GM12878 (cell line): ENCODE measurements around the gene HOXA10. TPM values are rescaled to one million over a fixed set of nuclear protein-coding genes. Genes with fewer than 3 reads are reported as not detected.
A peak's percentile ranks its signal among the peaks of the same experiment; 100 is the strongest.

Experiments
- ATAC-seq: fragments of 200-7000 bp; cut with Tn5 transposase; 3 replicates; pipeline ENCODE4 v1.9.1; 2020; ENCODE audit warnings: mild to moderate bottlenecking, moderate library complexity
- BruUV-seq: library from RNA; stranded (reverse); fragments of 400-500 nt; replicated peaks from 2 replicates; lab custom pipeline; 2021; lab: Mats Ljungman, UMichigan
- CTCF ChIA-PET: fragments of 300-600 bp; sonication (Branson Sonifier 250); formaldehyde crosslinking; extraction: SDS; loops from one replicate; lab custom pipeline; 2021; ENCODE audit warnings: inconsistent platforms; lab: Yijun Ruan, JAX
- POLR2A ChIA-PET: fragments of 350-600 bp; formaldehyde crosslinking; extraction: SDS; loops from one replicate; lab custom pipeline; 2021; ENCODE audit warnings: inconsistent platforms; lab: Charles Lee
- RAD21 ChIA-PET: fragments of 300-600 bp; sonication (Branson Sonifier 250); formaldehyde crosslinking; loops from one replicate; lab custom pipeline; 2023; ENCODE audit warnings: antibody characterized with exemption; ENCODE audit not compliant: unreplicated experiment; lab: Charles Lee
- SMC1A ChIA-PET: fragments of 300-600 bp; sonication (Branson Sonifier 250); formaldehyde crosslinking; loops from one replicate; lab custom pipeline; 2023; ENCODE audit not compliant: unreplicated experiment, uncharacterized antibody; lab: Charles Lee
- DNase-seq: peaks from one replicate; pipeline ENCODE4 v3.0.0-alpha.2; 2011; ENCODE audit warnings: low read depth, low spot score
- FAIRE-seq: peaks from 3 replicates; lab custom pipeline; 2011; peaks lifted over from hg19 to GRCh38; lab: Jason Lieb, UNC
- H2AFZ ChIP-seq: 2 replicates; pipeline ENCODE4 v1.6.0; 2011; ENCODE audit warnings: low read depth, low read length, control low read depth; ENCODE audit not compliant: control insufficient read depth
- H3K27ac ChIP-seq: 2 replicates; pipeline ENCODE4 v1.5.1; 2011; ENCODE audit warnings: control low read depth; ENCODE audit not compliant: control insufficient read depth, insufficient read depth
- H3K27me3 ChIP-seq, 2 experiments: replicated peaks in 1 of 2; 2 replicates each; pipeline versions ENCODE4 v1.6.0 to v1.6.1; 2011; ENCODE audit warnings: low read length in 1 of 2; ENCODE audit not compliant: control insufficient read depth in 2 of 2, insufficient read depth in 2 of 2
- H3K36me3 ChIP-seq, 2 experiments: 2 replicates each; pipeline ENCODE4 v1.5.1; 2011; ENCODE audit warnings: low read length in 1 of 2; ENCODE audit not compliant: control insufficient read depth in 2 of 2, insufficient read depth in 2 of 2
- H3K4me1 ChIP-seq: 2 replicates; pipeline ENCODE4 v1.6.1; 2011; ENCODE audit warnings: mild to moderate bottlenecking, low read length, moderate library complexity, mixed read lengths; ENCODE audit not compliant: control insufficient read depth, insufficient read depth
- H3K4me2 ChIP-seq: 2 replicates; pipeline ENCODE4 v1.6.0; 2011; ENCODE audit warnings: control low read depth; ENCODE audit not compliant: control insufficient read depth, insufficient read depth
- H3K4me3 ChIP-seq: fragments of 200-600 bp; sonication (generic); 2 replicates; pipeline ENCODE4 v1.5.1; 2016
- H3K79me2 ChIP-seq: 2 replicates; pipeline ENCODE4 v1.6.0; 2011; ENCODE audit warnings: low read length; ENCODE audit not compliant: control insufficient read depth, insufficient read depth
- H3K9ac ChIP-seq: 2 replicates; pipeline ENCODE4 v1.8.0; 2011; ENCODE audit warnings: low read length, control low read depth, mixed read lengths; ENCODE audit not compliant: control insufficient read depth, insufficient read depth
- H3K9me3 ChIP-seq: replicated peaks from 3 replicates; pipeline ENCODE4 v1.5.1; 2011; ENCODE audit warnings: mild to moderate bottlenecking, low read length; ENCODE audit not compliant: control insufficient read depth, insufficient read depth
- H4K20me1 ChIP-seq: 2 replicates; pipeline ENCODE4 v1.6.0; 2011; ENCODE audit not compliant: control insufficient read depth, insufficient read depth
- CTCF ChIP-seq, 3 experiments: IDR thresholded peaks in 2 of 3; conservative IDR thresholded peaks in 1 of 3; 2 replicates each; pipeline ENCODE4 v1.5.1; 2011; ENCODE audit warnings: low read depth in 3 of 3, low read length in 3 of 3, mild to moderate bottlenecking in 3 of 3, control low read depth in 2 of 3, moderate library complexity in 2 of 3, inconsistent platforms in 1 of 3, mixed read lengths in 1 of 3; ENCODE audit not compliant: control insufficient read depth in 2 of 3, insufficient read depth in 1 of 3; ENCODE audit errors: extremely low read depth in 1 of 3
- GABPA ChIP-seq: IDR thresholded peaks from 2 replicates; pipeline ENCODE4 v1.6.1; 2014; ENCODE audit warnings: antibody characterized with exemption, low read depth, mild to moderate bottlenecking, inconsistent platforms
- NBN ChIP-seq: fragments of 450-650 bp; IDR thresholded peaks from 2 replicates; pipeline ENCODE4 v1.6.1; 2016
- RAD51 ChIP-seq: fragments of 450-650 bp; IDR thresholded peaks from 2 replicates; pipeline ENCODE4 v1.6.1; 2016; ENCODE audit warnings: moderate library complexity, mild to moderate bottlenecking, inconsistent platforms
- RELB ChIP-seq: fragments of 450-650 bp; IDR thresholded peaks from 2 replicates; pipeline ENCODE4 v1.6.1; 2017; ENCODE audit warnings: low read depth, mild to moderate bottlenecking, moderate library complexity
- SREBF2 ChIP-seq: IDR thresholded peaks from 2 replicates; pipeline ENCODE4 v1.6.1; 2012; ENCODE audit warnings: mild to moderate bottlenecking, low read length
- STAT3 ChIP-seq: IDR thresholded peaks from 2 replicates; pipeline ENCODE4 v1.6.1; 2011; ENCODE audit warnings: low read depth, low read length, improper control_type of control experiment
- ZNF207 ChIP-seq: fragments of 450-650 bp; IDR thresholded peaks from 2 replicates; pipeline ENCODE4 v1.6.1; 2014; ENCODE audit warnings: antibody characterized with exemption, mild to moderate bottlenecking, borderline replicate concordance
- ZNF622 ChIP-seq: fragments of 450-650 bp; IDR thresholded peaks from 2 replicates; pipeline ENCODE4 v1.6.1; 2017; ENCODE audit warnings: mild to moderate bottlenecking, inconsistent platforms
- ZZZ3 ChIP-seq: IDR thresholded peaks from 2 replicates; pipeline ENCODE4 v1.6.1; 2011; ENCODE audit warnings: low read depth; ENCODE audit not compliant: control insufficient read depth, insufficient read length
- WGBS: methylation state at CpG from one replicate; pipeline ENCODE4 v1.1.6; 2016; ENCODE audit warnings: low lambda C conversion rate; ENCODE audit not compliant: insufficient replicate concordance, insufficient coverage; ENCODE audit errors: missing lambda C conversion rate; 5-methylcytosine and 5-hydroxymethylcytosine counted together
- in situ Hi-C: fragments of 300-500 bp; cut with MboI; formaldehyde crosslinking; loops from 9 replicates; pipeline ENCODE4 v1.14.3; 2018; ENCODE audit warnings: mixed read lengths
- intact Hi-C: fragments of 100-400 bp; cut with micrococcal nuclease; formaldehyde crosslinking; loops from one replicate; pipeline ENCODE4 v1.14.2; 2022; ENCODE audit not compliant: unreplicated experiment
- polyA plus RNA-seq, 11 experiments: library from polyadenylated mRNA; depleted of rRNA in 4 of 11; unstranded in 6 of 11; stranded (reverse) in 5 of 11; fragments of >200 nt; fragmentation: Nextera tagmentation in 4 of 11; fragmentation: Illumina TruSeq in 1 of 11; extraction: Ambion mirVana in 4 of 11; extraction: Trizol in 1 of 11; gene quantifications; 1 replicate in 1 of 11; 2 replicates in 10 of 11; pipeline versions ENCODE4 v1.2.1 to v1.2.3, GENCODE V29; 2011 to 2016; ENCODE audit warnings: inconsistent platforms in 2 of 11, missing spikeins in 2 of 11, low read depth in 1 of 11
- total RNA-seq, 4 experiments: library from RNA; depleted of rRNA in 3 of 4; stranded (reverse); fragments of >200 nt in 3 of 4; fragmentation: Illumina TruSeq in 1 of 4; extraction: Trizol in 1 of 4; gene quantifications; 2 replicates each; pipeline versions ENCODE4 v1.2.1 to v1.2.3, GENCODE V29; 2013 to 2021
- TF ChIP-seq, protein P1 (sequence below): fragments of 450-650 bp; IDR thresholded peaks from 2 replicates; pipeline ENCODE4 v1.6.1; 2017; ENCODE audit warnings: mild to moderate bottlenecking, moderate library complexity
- TF ChIP-seq, protein P2 (sequence below): IDR thresholded peaks from 2 replicates; pipeline ENCODE4 v1.6.1; 2012; ENCODE audit warnings: low read depth, low read length, improper control_type of control experiment
- TF ChIP-seq, protein P3 (sequence below): IDR thresholded peaks from 2 replicates; pipeline ENCODE4 v1.6.1; 2011; ENCODE audit warnings: mild to moderate bottlenecking, low read depth, low read length, moderate library complexity; ENCODE audit not compliant: insufficient replicate concordance

The HOXA10 gene
- total and polyA plus RNA-seq, 10 of the 15 experiments (the other 5 are each of a cell fraction or from before 2014, with no cell fraction given) = not detected

- Histone ChIP-seq H3K4me2 (peak overlapping the region; percentile 33), H3K4me1 (no peaks in the 10 kb centered on the region), H3K79me2 (no peaks in the 10 kb centered on the region), H4K20me1 (no peaks in the 10 kb centered on the region), H3K4me3 (no peak overlapping the region), H3K27me3 (peaks cover 14 to 27% of the 10 kb centered on the region in 2 experiments), H3K9ac (no peak overlapping the region), H3K27ac (no peak overlapping the region), H3K9me3 (no peaks in the 10 kb centered on the region; the same call in 2 of the 3 replicates), H2AFZ (no peak overlapping the region), H3K36me3 (no peaks in the 10 kb centered on the region)
- DNase-seq (no peak), ATAC-seq (peak; percentile 80), FAIRE-seq (peak; percentile 61)
- in situ Hi-C loops (no loop called here), intact Hi-C loops (no loop called here)
- 29% methylated on average over 56 of the region's 56 CpGs for WGBS
- SMC1A ChIA-PET = interaction anchor here (0.6 to 1.5 kb wide), 3 partner anchors 339 to 1287 kb away, joined by 3 to 5 read pairs (median 4); no protein-coding TSS in a partner anchor
- BruUV-seq = no TSS peak
- RAD21 ChIA-PET = no interaction called here
- POLR2A ChIA-PET = no interaction called here
- CTCF ChIA-PET = interaction anchor here (0.6 to 2.0 kb wide), 10 partner anchors 8 to 1286 kb away, joined by 3 to 5 read pairs (median 3); no protein-coding TSS in a partner anchor
- no peak for TF ChIP-seq ZNF207
- TF ChIP-seq, protein P1, sequence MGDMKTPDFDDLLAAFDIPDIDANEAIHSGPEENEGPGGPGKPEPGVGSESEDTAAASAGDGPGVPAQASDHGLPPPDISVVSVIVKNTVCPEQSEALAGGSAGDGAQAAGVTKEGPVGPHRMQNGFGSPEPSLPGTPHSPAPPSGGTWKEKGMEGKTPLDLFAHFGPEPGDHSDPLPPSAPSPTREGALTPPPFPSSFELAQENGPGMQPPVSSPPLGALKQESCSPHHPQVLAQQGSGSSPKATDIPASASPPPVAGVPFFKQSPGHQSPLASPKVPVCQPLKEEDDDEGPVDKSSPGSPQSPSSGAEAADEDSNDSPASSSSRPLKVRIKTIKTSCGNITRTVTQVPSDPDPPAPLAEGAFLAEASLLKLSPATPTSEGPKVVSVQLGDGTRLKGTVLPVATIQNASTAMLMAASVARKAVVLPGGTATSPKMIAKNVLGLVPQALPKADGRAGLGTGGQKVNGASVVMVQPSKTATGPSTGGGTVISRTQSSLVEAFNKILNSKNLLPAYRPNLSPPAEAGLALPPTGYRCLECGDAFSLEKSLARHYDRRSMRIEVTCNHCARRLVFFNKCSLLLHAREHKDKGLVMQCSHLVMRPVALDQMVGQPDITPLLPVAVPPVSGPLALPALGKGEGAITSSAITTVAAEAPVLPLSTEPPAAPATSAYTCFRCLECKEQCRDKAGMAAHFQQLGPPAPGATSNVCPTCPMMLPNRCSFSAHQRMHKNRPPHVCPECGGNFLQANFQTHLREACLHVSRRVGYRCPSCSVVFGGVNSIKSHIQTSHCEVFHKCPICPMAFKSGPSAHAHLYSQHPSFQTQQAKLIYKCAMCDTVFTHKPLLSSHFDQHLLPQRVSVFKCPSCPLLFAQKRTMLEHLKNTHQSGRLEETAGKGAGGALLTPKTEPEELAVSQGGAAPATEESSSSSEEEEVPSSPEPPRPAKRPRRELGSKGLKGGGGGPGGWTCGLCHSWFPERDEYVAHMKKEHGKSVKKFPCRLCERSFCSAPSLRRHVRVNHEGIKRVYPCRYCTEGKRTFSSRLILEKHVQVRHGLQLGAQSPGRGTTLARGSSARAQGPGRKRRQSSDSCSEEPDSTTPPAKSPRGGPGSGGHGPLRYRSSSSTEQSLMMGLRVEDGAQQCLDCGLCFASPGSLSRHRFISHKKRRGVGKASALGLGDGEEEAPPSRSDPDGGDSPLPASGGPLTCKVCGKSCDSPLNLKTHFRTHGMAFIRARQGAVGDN = no peak
- no peak for TF ChIP-seq STAT3
- no peak for TF ChIP-seq RAD51
- TF ChIP-seq RELB = no peak
- TF ChIP-seq, protein P2, sequence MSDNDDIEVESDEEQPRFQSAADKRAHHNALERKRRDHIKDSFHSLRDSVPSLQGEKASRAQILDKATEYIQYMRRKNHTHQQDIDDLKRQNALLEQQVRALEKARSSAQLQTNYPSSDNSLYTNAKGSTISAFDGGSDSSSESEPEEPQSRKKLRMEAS = no peak
- TF ChIP-seq, protein P3, sequence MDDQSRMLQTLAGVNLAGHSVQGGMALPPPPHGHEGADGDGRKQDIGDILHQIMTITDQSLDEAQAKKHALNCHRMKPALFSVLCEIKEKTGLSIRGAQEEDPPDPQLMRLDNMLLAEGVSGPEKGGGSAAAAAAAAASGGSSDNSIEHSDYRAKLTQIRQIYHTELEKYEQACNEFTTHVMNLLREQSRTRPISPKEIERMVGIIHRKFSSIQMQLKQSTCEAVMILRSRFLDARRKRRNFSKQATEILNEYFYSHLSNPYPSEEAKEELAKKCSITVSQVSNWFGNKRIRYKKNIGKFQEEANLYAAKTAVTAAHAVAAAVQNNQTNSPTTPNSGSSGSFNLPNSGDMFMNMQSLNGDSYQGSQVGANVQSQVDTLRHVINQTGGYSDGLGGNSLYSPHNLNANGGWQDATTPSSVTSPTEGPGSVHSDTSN = peak; percentile 12
- no peak for TF ChIP-seq ZNF622
- TF ChIP-seq NBN = no peak
- peak; percentile 63 to 72 (median 70) for TF ChIP-seq CTCF (IDR thresholded peaks at IDR 0.05 in 2 of 3, conservative IDR thresholded peaks at IDR 0.05 in 1 of 3; ENCODE audit: control insufficient read depth in 2 of 3, extremely low read depth in 1 of 3, insufficient read depth in 1 of 3, low read depth in 3 of 3, low read length in 3 of 3)
- TF ChIP-seq SREBF2 = no peak
- TF ChIP-seq GABPA = no peak
- no peak for TF ChIP-seq ZZZ3
These were observed 5.6 kb upstream of the HOXA10 start for GRCh38 chr7:27179503-27180430.
